ENCODE data around the gene APRT. TPM values are rescaled to one million over a fixed set of nuclear protein-coding genes. Genes with fewer than 3 reads are reported as not detected.

The APRT gene
- total and polyA plus RNA-seq, 2 of the 4 experiments (the other 2 are of a cell fraction), result 40.5 to 157 TPM

DNA sequence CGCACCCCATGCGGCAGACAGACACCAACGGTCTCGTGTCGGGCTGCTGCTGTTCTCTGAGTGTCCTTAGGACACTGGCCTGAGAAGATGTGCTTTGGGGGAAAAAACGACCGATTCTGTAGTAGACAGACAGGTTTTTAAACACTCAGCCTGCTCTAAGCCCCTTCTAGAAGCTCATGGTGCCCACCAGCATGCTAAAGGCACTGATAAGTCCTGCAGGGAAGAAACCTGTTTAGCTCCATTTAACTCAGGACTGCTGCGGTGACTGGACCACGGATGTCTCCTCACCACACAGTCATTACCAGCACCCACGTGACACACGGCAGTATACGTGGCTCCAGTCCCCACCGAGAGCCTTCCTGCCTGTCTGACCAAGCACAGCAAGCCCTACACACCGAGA, 19.1 kb upstream of the APRT start:
- Histone ChIP-seq H3K27me3 (ENCODE audit: control insufficient read depth, insufficient read depth, low read length) (no peaks in the 10 kb centered on the region), H3K4me1 (ENCODE audit: control insufficient read depth, insufficient read depth, low read length) (peaks cover 4% of the 10 kb centered on the region; the same call in 1 of the 2 replicates), H3K14ac (replicated peaks; ENCODE audit: low read depth, low read length) (no peak overlapping the region), H2AK5ac (ENCODE audit: low read depth, low read length) (no peak overlapping the region), H4K20me1 (ENCODE audit: insufficient read depth, low read length) (peaks cover 4% of the 10 kb centered on the region; the same call in 1 of the 2 replicates), H3K56ac (ENCODE audit: extremely low read depth, insufficient read depth, low read length) (no peak overlapping the region), H2BK120ac (ENCODE audit: low read depth, low read length) (no peak overlapping the region), H3K18ac (ENCODE audit: low read depth, low read length) (no peak overlapping the region; the same call in 1 of the 2 replicates), H2AK9ac (replicated peaks; ENCODE audit: low read depth, low read length, poor library complexity) (no peak overlapping the region), H3K4ac (ENCODE audit: low read depth, low read length) (no peak overlapping the region), H3K36me3 (ENCODE audit: control insufficient read depth, insufficient read depth, low read length) (peaks cover 23% of the 10 kb centered on the region), H3K9ac (ENCODE audit: low read depth, low read length) (no peak overlapping the region), H4K91ac (ENCODE audit: insufficient read depth, low read depth, low read length) (no peak overlapping the region), H4K8ac (ENCODE audit: low read depth in 2 of 2, low read length in 2 of 2) (no peak overlapping the region), H4K5ac (ENCODE audit: low read depth, low read length) (no peak overlapping the region; the same call in 1 of the 2 replicates), H3K27ac (ENCODE audit: insufficient read depth, low read length) (peak overlapping the region; percentile 45; the same call in 1 of the 2 replicates), H2BK20ac (ENCODE audit: low read depth, low read length) (no peak overlapping the region), H3K9me1 (ENCODE audit: insufficient read depth, low read length) (no peaks in the 10 kb centered on the region), H3K4me3 (ENCODE audit: insufficient read depth, low read depth, low read length) (no peak overlapping the region), H3K23ac (ENCODE audit: low read depth, low read length) (no peak overlapping the region), H3K79me1 (ENCODE audit: low read depth in 1 of 2, low read length in 2 of 2) (no peaks in the 10 kb centered on the region), H2BK5ac (ENCODE audit: low read depth, low read length, poor library complexity, severe bottlenecking) (no peak overlapping the region), H2BK15ac (ENCODE audit: low read depth, low read length) (no peak overlapping the region), H3K4me2 (ENCODE audit: low read depth, low read length) (no peak overlapping the region), H2AFZ (replicated peaks; ENCODE audit: low read length, poor library complexity) (no peak overlapping the region), H3K9me3 (ENCODE audit: control insufficient read depth, insufficient read depth, low read length) (no peaks in the 10 kb centered on the region)
- DNase-seq (no peak), ATAC-seq (ENCODE audit: low read depth) (no peak)
- dilution Hi-C loops (cut with HindIII; ENCODE audit: low sequenced_read_pairs, unreplicated experiment), result no loop called here
- POLR2A ChIA-PET (ENCODE audit: unreplicated experiment), result no interaction called here
- BruUV-seq (replicated peaks), result no TSS peak
- CTCF ChIA-PET, result no interaction called here
- 82% methylated on average over 7 of the region's 14 CpGs; no CpG with 5 or more reads in 1 of the 2 experiments for WGBS, 2 experiments (ENCODE audit: extremely low coverage in 2 of 2, insufficient read length in 1 of 2)
- in situ Hi-C loops (cut with MboI; ENCODE audit: low sequenced_read_pairs), result no loop called here
- intact Hi-C loops (cut with micrococcal nuclease), result no loop called here
- TF ChIP-seq RCOR1 (IDR thresholded peaks at IDR 0.05; ENCODE audit: insufficient replicate concordance, low read length) (no peak), MAZ (IDR thresholded peaks at IDR 0.05; ENCODE audit: borderline replicate concordance, low read depth, low read length) (no peak), NFE2L2 (IDR thresholded peaks at IDR 0.05; ENCODE audit: low read depth, low read length) (no peak), RAD21 (IDR thresholded peaks at IDR 0.05; ENCODE audit: low read length) (no peak), MAFK (IDR thresholded peaks at IDR 0.05; ENCODE audit: low read depth, low read length) (no peak), RFX5 (IDR thresholded peaks at IDR 0.05; ENCODE audit: low read depth, low read length) (no peak), SMC3 (IDR thresholded peaks at IDR 0.05; ENCODE audit: low read depth, low read length) (no peak), MXI1 (IDR thresholded peaks at IDR 0.05; ENCODE audit: borderline replicate concordance, low read depth, low read length) (no peak), POLR2A (IDR thresholded peaks at IDR 0.05; ENCODE audit: low read depth, low read length) (no peak), CEBPB (IDR thresholded peaks at IDR 0.05; ENCODE audit: low read depth, low read length) (no peak)
- TF ChIP-seq, protein P1, sequence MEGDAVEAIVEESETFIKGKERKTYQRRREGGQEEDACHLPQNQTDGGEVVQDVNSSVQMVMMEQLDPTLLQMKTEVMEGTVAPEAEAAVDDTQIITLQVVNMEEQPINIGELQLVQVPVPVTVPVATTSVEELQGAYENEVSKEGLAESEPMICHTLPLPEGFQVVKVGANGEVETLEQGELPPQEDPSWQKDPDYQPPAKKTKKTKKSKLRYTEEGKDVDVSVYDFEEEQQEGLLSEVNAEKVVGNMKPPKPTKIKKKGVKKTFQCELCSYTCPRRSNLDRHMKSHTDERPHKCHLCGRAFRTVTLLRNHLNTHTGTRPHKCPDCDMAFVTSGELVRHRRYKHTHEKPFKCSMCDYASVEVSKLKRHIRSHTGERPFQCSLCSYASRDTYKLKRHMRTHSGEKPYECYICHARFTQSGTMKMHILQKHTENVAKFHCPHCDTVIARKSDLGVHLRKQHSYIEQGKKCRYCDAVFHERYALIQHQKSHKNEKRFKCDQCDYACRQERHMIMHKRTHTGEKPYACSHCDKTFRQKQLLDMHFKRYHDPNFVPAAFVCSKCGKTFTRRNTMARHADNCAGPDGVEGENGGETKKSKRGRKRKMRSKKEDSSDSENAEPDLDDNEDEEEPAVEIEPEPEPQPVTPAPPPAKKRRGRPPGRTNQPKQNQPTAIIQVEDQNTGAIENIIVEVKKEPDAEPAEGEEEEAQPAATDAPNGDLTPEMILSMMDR (conservative IDR thresholded peaks at IDR 0.05; ENCODE audit: low read depth, low read length), result no peak
- TF ChIP-seq, protein P2, sequence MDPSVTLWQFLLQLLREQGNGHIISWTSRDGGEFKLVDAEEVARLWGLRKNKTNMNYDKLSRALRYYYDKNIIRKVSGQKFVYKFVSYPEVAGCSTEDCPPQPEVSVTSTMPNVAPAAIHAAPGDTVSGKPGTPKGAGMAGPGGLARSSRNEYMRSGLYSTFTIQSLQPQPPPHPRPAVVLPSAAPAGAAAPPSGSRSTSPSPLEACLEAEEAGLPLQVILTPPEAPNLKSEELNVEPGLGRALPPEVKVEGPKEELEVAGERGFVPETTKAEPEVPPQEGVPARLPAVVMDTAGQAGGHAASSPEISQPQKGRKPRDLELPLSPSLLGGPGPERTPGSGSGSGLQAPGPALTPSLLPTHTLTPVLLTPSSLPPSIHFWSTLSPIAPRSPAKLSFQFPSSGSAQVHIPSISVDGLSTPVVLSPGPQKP (IDR thresholded peaks at IDR 0.05; ENCODE audit: borderline replicate concordance, low read depth, low read length), result no peak
- TF ChIP-seq, protein P3, sequence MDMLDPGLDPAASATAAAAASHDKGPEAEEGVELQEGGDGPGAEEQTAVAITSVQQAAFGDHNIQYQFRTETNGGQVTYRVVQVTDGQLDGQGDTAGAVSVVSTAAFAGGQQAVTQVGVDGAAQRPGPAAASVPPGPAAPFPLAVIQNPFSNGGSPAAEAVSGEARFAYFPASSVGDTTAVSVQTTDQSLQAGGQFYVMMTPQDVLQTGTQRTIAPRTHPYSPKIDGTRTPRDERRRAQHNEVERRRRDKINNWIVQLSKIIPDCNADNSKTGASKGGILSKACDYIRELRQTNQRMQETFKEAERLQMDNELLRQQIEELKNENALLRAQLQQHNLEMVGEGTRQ (IDR thresholded peaks at IDR 0.05; ENCODE audit: low read depth, low read length), result no peak

Measured in IMR-90 (cell line).